Activated naive CD8-positive, alpha-beta T cell treated with anti-CD3 and anti-CD28 coated beads, Interleukin-2, amount 50 U/mL, for 24 hours (primary cell): Measurements from ENCODE around the gene HS6ST2.
"Not testable (repeated sequence)": the region's sequence is repeated elsewhere in the genome, so short reads cannot be mapped to it uniquely, and the experiment has no call there.

Source experiments
- ATAC-seq: fragments of 150-1000 bp; cut with Tn5 transposase; one replicate; pipeline ENCODE4 v1.10.0; 2021
- DNase-seq: peaks from one replicate; pipeline ENCODE4 v3.0.0; 2021
- H3K27ac Mint-ChIP-seq: one replicate; pipeline ENCODE4 v1.8.0; 2021; ENCODE audit warnings: mild to moderate bottlenecking, mixed read lengths
- H3K27me3 Mint-ChIP-seq: one replicate; pipeline ENCODE4 v1.8.0; 2021; ENCODE audit warnings: mixed read lengths
- H3K36me3 Mint-ChIP-seq: one replicate; pipeline ENCODE4 v1.8.0; 2021; ENCODE audit warnings: low read depth, mixed read lengths
- H3K4me1 Mint-ChIP-seq: one replicate; pipeline ENCODE4 v1.8.0; 2021; ENCODE audit warnings: mixed read lengths
- H3K4me3 Mint-ChIP-seq: one replicate; pipeline ENCODE4 v1.8.0; 2021; ENCODE audit warnings: mild to moderate bottlenecking, moderate library complexity, mixed read lengths
- H3K9me3 Mint-ChIP-seq: one replicate; pipeline ENCODE4 v1.8.0; 2021; ENCODE audit warnings: mixed read lengths

Gene HS6ST2

GRCh38 chrX:132957211-132958090 lies 978 bp downstream of the HS6ST2 start:
- Mint-ChIP-seq H3K27ac (no peak overlapping the region), H3K36me3 (no peaks in the 10 kb centered on the region), H3K4me1 (peaks cover 9% of the 10 kb centered on the region), H3K27me3 (peaks cover 29% of the 10 kb centered on the region), H3K9me3 (no peaks in the 10 kb centered on the region), H3K4me3 (peak overlapping the region; percentile 57)
- ATAC-seq (no peak), DNase-seq (no peak)

GRCh38 chrX:132956421-132957210 lies 1.8 kb downstream of the HS6ST2 start:
- ATAC-seq (peak; percentile 24), DNase-seq (no peak)
- Mint-ChIP-seq H3K36me3 (no peaks in the 10 kb centered on the region), H3K4me1 (peaks cover 9% of the 10 kb centered on the region), H3K4me3 (peak overlapping the region; percentile 57), H3K27me3 (peaks cover 29% of the 10 kb centered on the region), H3K9me3 (no peaks in the 10 kb centered on the region), H3K27ac (no peak overlapping the region)

DNA sequence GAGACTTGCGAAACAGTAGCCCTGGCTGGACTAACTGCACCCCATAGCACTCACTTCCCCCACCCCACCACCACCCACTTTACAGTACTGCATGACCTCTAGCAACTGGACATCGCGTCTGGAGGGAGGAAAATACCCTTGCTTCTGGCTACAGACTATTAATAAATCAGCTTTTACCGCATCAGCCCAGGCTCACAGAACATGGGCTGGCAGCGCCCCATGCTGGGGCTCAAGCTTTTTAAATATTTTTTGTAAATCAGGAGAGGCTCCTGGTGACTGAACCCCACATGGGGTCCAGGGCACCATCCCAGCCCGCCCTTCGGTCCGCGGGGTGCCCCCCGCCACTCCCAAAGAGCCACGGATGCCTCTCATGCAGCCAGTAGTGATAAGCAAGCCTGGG lies 2.7 kb downstream of the HS6ST2 start:
- peaks cover 34% of the 10 kb centered on the region for H3K27me3 Mint-ChIP-seq
- H3K36me3 Mint-ChIP-seq: no peaks in the 10 kb centered on the region
- DNase-seq (no peak), ATAC-seq (no peak)
- H3K4me1 Mint-ChIP-seq: peaks cover 9% of the 10 kb centered on the region
- no peak overlapping the region for H3K27ac Mint-ChIP-seq
- H3K9me3 Mint-ChIP-seq: no peaks in the 10 kb centered on the region
- H3K4me3 Mint-ChIP-seq: no peak overlapping the region

DNA sequence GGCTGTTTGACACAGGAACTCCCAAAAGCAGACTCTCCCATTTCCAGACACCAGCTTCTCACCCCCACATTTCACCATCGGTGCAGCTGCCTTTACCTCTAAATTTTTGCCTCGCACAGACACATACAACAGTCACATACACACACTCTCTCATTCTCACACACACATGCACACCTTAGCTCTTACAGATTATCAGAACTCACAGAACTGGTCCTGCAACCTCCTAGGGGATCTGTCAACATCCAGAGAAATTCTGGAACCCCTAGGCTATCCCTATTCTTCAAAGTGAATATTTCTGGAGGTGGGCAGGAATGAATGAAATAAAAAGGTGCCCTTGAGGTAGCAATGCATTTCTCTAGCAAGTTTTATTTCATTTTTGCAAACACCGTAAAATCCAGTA lies 4.1 kb downstream of the HS6ST2 start:
- peaks cover 35% of the 10 kb centered on the region for H3K27me3 Mint-ChIP-seq
- H3K4me3 Mint-ChIP-seq: no peak overlapping the region
- no peaks in the 10 kb centered on the region for H3K36me3 Mint-ChIP-seq
- DNase-seq (no peak), ATAC-seq (no peak)
- no peaks in the 10 kb centered on the region for H3K9me3 Mint-ChIP-seq
- peaks cover 9% of the 10 kb centered on the region for H3K4me1 Mint-ChIP-seq
- no peak overlapping the region for H3K27ac Mint-ChIP-seq

DNA sequence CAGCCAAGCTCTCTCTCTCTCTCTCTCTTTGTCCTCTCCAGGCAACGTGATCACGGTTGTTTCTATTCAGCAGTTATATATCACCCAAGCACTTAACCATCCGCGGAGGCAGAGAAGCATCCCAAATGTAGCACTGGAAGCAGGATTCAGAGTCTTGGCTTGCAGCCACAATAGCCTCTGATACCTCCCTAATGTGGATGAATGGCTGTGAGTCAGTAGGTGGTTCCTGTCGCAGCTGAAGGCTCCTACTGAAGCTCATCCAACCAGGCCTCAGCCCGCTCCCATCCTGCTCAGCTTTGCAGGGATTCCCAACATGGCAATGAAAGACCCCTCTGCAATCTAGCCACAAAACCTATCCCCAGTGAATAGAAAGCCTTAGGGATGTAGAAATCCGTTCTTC lies 5.1 kb downstream of the HS6ST2 start:
- Mint-ChIP-seq H3K27me3 (peaks cover 26% of the 10 kb centered on the region), H3K27ac (no peak overlapping the region), H3K4me1 (peaks cover 5% of the 10 kb centered on the region), H3K4me3 (no peak overlapping the region), H3K9me3 (no peaks in the 10 kb centered on the region), H3K36me3 (no peaks in the 10 kb centered on the region)
- DNase-seq: no peak
- no peak for ATAC-seq

GRCh38 chrX:132948648-132949260 lies 9.7 kb downstream of the HS6ST2 start:
- Mint-ChIP-seq H3K9me3 (no peaks in the 10 kb centered on the region), H3K4me1 (no peaks in the 10 kb centered on the region), H3K27ac (no peak overlapping the region), H3K4me3 (no peak overlapping the region), H3K36me3 (peaks cover 1% of the 10 kb centered on the region), H3K27me3 (peaks cover 10% of the 10 kb centered on the region)
- ATAC-seq (no peak), DNase-seq (no peak)

GRCh38 chrX:132945055-132945599 lies 13.3 kb downstream of the HS6ST2 start:
- not testable (repeated sequence) for H3K36me3 Mint-ChIP-seq, H3K4me1 Mint-ChIP-seq, H3K27ac Mint-ChIP-seq, H3K9me3 Mint-ChIP-seq, DNase-seq, H3K27me3 Mint-ChIP-seq, H3K4me3 Mint-ChIP-seq, ATAC-seq

DNA sequence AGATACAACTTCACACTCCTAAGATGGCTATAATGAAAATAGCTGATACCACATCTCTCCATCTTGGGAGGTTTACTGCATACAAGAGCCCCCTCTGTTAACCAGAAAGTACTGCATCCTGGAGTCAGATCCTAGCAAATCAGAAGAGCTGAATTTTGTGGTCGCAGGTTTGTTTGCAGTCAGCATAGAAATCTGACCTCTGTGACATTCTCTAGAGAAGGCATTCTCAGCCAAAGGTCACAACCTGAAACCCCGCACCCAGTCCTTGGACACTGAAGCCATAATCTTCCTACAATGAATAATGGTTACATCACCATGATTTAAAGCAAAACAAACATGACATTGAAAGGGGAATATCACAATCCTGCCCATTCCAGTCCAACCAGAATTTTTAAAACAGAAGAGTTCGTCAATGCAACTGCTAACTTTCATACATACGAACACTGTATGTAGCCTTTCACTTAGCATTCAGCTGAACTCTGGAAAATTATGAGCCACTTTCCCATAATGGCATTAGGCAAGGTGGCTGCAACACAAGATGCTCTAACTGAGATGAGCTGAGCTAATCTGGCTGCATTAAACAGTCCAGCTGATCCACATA lies 17.6 kb downstream of the HS6ST2 start:
- no peaks in the 10 kb centered on the region for H3K27me3 Mint-ChIP-seq
- DNase-seq (no peak), ATAC-seq (no peak)
- H3K27ac Mint-ChIP-seq: no peak overlapping the region
- H3K36me3 Mint-ChIP-seq: peaks cover 1% of the 10 kb centered on the region
- no peak overlapping the region for H3K4me3 Mint-ChIP-seq
- H3K9me3 Mint-ChIP-seq: no peaks in the 10 kb centered on the region
- H3K4me1 Mint-ChIP-seq: no peaks in the 10 kb centered on the region

DNA sequence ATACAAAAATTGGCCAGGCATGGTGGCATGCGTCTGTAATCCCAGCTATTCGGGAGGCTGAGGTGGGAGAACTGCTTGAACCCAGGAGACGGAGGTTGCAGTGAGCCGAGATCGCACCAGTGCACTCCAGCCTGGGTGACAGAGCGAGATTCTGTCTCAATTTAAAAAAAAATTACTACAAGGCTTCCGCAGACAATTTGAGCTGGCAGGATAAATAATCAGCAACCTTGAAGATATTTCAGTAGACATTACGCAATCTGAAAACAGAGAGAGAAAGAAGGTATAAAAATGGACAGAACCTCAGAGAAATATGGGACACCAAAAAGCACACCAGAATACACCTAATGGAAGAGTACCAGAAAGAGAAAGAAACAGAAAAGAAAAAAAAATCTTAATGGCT lies 25.3 kb downstream of the HS6ST2 start:
- Mint-ChIP-seq H3K9me3 (no peaks in the 10 kb centered on the region), H3K27me3 (peaks cover 2% of the 10 kb centered on the region), H3K4me1 (no peaks in the 10 kb centered on the region), H3K36me3 (no peaks in the 10 kb centered on the region), H3K4me3 (no peak overlapping the region), H3K27ac (no peak overlapping the region)
- DNase-seq: no peak
- no peak for ATAC-seq

DNA sequence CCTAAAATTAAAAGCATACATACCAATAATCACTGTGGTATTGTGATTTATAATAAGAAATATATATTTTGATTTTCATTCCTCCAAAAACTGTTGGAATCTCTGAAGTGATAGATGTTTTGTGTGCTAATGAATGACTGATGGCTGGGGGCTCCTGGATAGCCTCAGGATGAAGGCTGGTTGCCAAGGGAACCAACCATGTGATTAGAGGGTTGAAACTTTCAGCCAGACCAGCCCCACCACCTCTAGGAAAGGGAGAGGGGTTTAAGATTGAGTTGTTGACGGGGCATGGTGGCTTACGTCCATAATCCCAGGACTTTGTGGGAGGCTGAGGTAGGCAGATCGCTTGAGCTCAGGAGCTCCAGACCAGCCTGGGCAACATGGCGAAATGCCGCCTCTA lies 34.0 kb downstream of the HS6ST2 start:
- H3K9me3 Mint-ChIP-seq: no peaks in the 10 kb centered on the region
- H3K4me1 Mint-ChIP-seq: no peaks in the 10 kb centered on the region
- H3K4me3 Mint-ChIP-seq: no peak overlapping the region
- no peak overlapping the region for H3K27ac Mint-ChIP-seq
- H3K27me3 Mint-ChIP-seq: peaks cover 6% of the 10 kb centered on the region
- no peak for DNase-seq
- ATAC-seq: no peak
- H3K36me3 Mint-ChIP-seq: no peaks in the 10 kb centered on the region

DNA sequence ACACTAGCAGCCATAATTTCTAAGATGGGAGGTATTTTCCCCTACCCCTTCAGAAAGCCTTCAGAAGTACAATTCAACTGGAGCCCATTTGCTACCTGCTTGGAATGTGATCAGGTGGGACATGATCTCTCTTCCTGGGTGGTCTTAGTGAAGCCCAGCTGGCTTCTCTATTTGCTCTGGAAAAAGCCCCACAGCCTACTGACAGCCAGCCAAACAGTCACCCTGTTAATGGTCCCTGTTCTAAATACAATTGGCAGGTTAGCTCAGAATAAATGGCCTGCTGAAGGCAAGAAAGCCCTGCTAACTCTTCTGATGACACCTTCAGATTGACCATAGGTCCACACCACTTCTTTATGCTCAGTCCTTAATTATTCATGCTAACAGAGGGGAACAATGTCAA lies 39.9 kb downstream of the HS6ST2 start:
- H3K36me3 Mint-ChIP-seq: no peaks in the 10 kb centered on the region
- DNase-seq (no peak), ATAC-seq (no peak)
- no peak overlapping the region for H3K27ac Mint-ChIP-seq
- peaks cover 1% of the 10 kb centered on the region for H3K27me3 Mint-ChIP-seq
- no peaks in the 10 kb centered on the region for H3K9me3 Mint-ChIP-seq
- H3K4me3 Mint-ChIP-seq: no peak overlapping the region
- no peaks in the 10 kb centered on the region for H3K4me1 Mint-ChIP-seq

DNA sequence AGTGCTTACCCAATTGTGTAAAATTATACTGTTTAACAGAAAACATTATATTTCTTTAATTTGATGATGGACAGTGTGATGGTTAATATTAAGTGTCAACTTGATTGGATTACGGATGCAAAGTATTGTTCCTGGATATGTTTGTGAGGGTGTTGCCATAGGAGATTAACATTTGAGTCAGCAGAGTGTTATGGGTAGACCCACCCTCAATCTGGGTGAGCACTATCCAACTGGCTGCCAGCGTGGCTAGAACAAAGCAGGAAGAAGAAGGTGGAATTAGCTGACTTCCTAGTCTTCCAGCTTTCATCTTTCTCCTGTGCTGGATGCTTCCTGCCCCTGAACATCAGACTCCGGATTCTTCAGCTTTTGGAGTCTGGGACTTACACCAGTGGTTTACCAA lies 42.1 kb downstream of the HS6ST2 start:
- Mint-ChIP-seq H3K27me3 (peaks cover 4% of the 10 kb centered on the region), H3K9me3 (no peaks in the 10 kb centered on the region), H3K36me3 (no peaks in the 10 kb centered on the region), H3K4me1 (no peaks in the 10 kb centered on the region), H3K27ac (no peak overlapping the region), H3K4me3 (no peak overlapping the region)
- DNase-seq (no peak), ATAC-seq (no peak)

- no peak overlapping the region for H3K27ac Mint-ChIP-seq
- peaks cover 3% of the 10 kb centered on the region for H3K27me3 Mint-ChIP-seq
- H3K36me3 Mint-ChIP-seq: no peaks in the 10 kb centered on the region
- no peak for ATAC-seq
- no peak for DNase-seq
- H3K4me1 Mint-ChIP-seq: no peaks in the 10 kb centered on the region
- no peak overlapping the region for H3K4me3 Mint-ChIP-seq
- H3K9me3 Mint-ChIP-seq: no peaks in the 10 kb centered on the region
These were observed 48.8 kb downstream of the HS6ST2 start for GRCh38 chrX:132909643-132910042.

GRCh38 chrX:132908891-132909290 lies 49.5 kb downstream of the HS6ST2 start:
- no peaks in the 10 kb centered on the region for H3K36me3 Mint-ChIP-seq
- no peak overlapping the region for H3K27ac Mint-ChIP-seq
- H3K9me3 Mint-ChIP-seq: no peaks in the 10 kb centered on the region
- H3K4me1 Mint-ChIP-seq: no peaks in the 10 kb centered on the region
- peaks cover 3% of the 10 kb centered on the region for H3K27me3 Mint-ChIP-seq
- ATAC-seq (no peak), DNase-seq (no peak)
- H3K4me3 Mint-ChIP-seq: no peak overlapping the region
